ENCODE measurements around the gene SDCCAG8.

GRCh38 chr1:243251539-243251938 is 4.3 kb upstream of the SDCCAG8 start:
- TF ChIP-seq, protein P1, sequence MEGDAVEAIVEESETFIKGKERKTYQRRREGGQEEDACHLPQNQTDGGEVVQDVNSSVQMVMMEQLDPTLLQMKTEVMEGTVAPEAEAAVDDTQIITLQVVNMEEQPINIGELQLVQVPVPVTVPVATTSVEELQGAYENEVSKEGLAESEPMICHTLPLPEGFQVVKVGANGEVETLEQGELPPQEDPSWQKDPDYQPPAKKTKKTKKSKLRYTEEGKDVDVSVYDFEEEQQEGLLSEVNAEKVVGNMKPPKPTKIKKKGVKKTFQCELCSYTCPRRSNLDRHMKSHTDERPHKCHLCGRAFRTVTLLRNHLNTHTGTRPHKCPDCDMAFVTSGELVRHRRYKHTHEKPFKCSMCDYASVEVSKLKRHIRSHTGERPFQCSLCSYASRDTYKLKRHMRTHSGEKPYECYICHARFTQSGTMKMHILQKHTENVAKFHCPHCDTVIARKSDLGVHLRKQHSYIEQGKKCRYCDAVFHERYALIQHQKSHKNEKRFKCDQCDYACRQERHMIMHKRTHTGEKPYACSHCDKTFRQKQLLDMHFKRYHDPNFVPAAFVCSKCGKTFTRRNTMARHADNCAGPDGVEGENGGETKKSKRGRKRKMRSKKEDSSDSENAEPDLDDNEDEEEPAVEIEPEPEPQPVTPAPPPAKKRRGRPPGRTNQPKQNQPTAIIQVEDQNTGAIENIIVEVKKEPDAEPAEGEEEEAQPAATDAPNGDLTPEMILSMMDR (conservative IDR thresholded peaks at IDR 0.05) = no peak
- no peak for TF ChIP-seq ZFX (IDR thresholded peaks at IDR 0.05)

All from C4-2B (cell line).